Endothelial cell of umbilical vein (primary cell): ENCODE data around the gene SERBP1. TPM values are rescaled to one million over a fixed set of nuclear protein-coding genes. Genes with fewer than 3 reads are reported as not detected.
"Not testable (repeated sequence)": the region's sequence is repeated elsewhere in the genome, so short reads cannot be mapped to it uniquely, and the experiment has no call there.

Source experiments
- BruUV-seq: library from RNA; stranded (reverse); fragments of 400-500 nt; replicated peaks from 2 replicates; lab custom pipeline; 2021; lab: Mats Ljungman, UMichigan
- CTCF ChIA-PET: fragments of 300-600, 350-600 bp; sonication (Branson Sonifier 250); formaldehyde crosslinking; loops from one replicate; lab custom pipeline; 2021; ENCODE audit warnings: antibody characterized with exemption, inconsistent platforms; lab: Charles Lee
- POLR2A ChIA-PET: fragments of 300-600, 350-600 bp; sonication (Branson Sonifier 250); formaldehyde crosslinking; loops from one replicate; lab custom pipeline; 2021; ENCODE audit warnings: antibody characterized with exemption, inconsistent platforms; lab: Charles Lee
- DNase-seq: peaks from one replicate; pipeline ENCODE4 v3.0.0-alpha.2; 2011; ENCODE audit warnings: low read depth, low spot score
- FAIRE-seq: peaks from 2 replicates; lab custom pipeline; 2011; peaks lifted over from hg19 to GRCh38; lab: Jason Lieb, UNC
- H2AFZ ChIP-seq: 2 replicates; pipeline ENCODE4 v1.6.0; 2012; ENCODE audit warnings: low read depth, low read length, control low read depth, inconsistent platforms
- H3K27ac ChIP-seq: 2 replicates; pipeline ENCODE4 v1.5.1; 2011; ENCODE audit warnings: low read depth, mild to moderate bottlenecking, control low read depth, low read length, moderate library complexity; ENCODE audit not compliant: insufficient read depth
- H3K27me3 ChIP-seq, 2 experiments: 2 replicates each; pipeline versions ENCODE4 v1.6.0 to v1.6.1; 2011; ENCODE audit warnings: low read length in 2 of 2, mixed read lengths in 1 of 2; ENCODE audit not compliant: control insufficient read depth in 2 of 2, insufficient read depth in 2 of 2
- H3K36me3 ChIP-seq, 2 experiments: 2 replicates in 1 of 2; 3 replicates in 1 of 2; pipeline ENCODE4 v1.5.1; 2011; ENCODE audit warnings: low read length in 2 of 2, mild to moderate bottlenecking in 1 of 2, moderate library complexity in 1 of 2; ENCODE audit not compliant: control insufficient read depth in 2 of 2, insufficient read depth in 2 of 2; ENCODE audit errors: extremely low read depth in 1 of 2
- H3K4me1 ChIP-seq: 3 replicates; pipeline ENCODE4 v1.5.1; 2011; ENCODE audit warnings: mild to moderate bottlenecking, low read length; ENCODE audit not compliant: control insufficient read depth, insufficient read depth; ENCODE audit errors: extremely low read depth
- H3K4me2 ChIP-seq: 2 replicates; pipeline ENCODE4 v1.6.1; 2011; ENCODE audit warnings: low read length, control low read depth, mixed read lengths; ENCODE audit not compliant: insufficient read depth
- H3K4me3 ChIP-seq, 3 experiments: fragments of 200-600 bp in 1 of 3; sonication (generic), shearing (Covaris generic) in 1 of 3; replicated peaks in 1 of 3; 2 replicates each; pipeline ENCODE4 v1.5.1; 2011 to 2016; ENCODE audit warnings: control low read depth in 3 of 3, low read length in 3 of 3, mild to moderate bottlenecking in 2 of 3, inconsistent platforms in 1 of 3, low read depth in 1 of 3, moderate library complexity in 1 of 3; ENCODE audit not compliant: insufficient read depth in 1 of 3
- H3K79me2 ChIP-seq: 2 replicates; pipeline ENCODE4 v1.6.0; 2012; ENCODE audit warnings: low read length, inconsistent platforms; ENCODE audit not compliant: control insufficient read depth, insufficient read depth
- H3K9ac ChIP-seq: replicated peaks from 2 replicates; pipeline ENCODE3; 2011; ENCODE audit warnings: low read length, control low read depth; ENCODE audit not compliant: insufficient read depth; ENCODE audit errors: extremely low read depth
- H3K9me1 ChIP-seq: replicated peaks from 3 replicates; pipeline ENCODE4 v1.6.0; 2011; ENCODE audit warnings: mild to moderate bottlenecking, low read length; ENCODE audit not compliant: control insufficient read depth, insufficient read depth; ENCODE audit errors: extremely low read depth
- H3K9me3 ChIP-seq: replicated peaks from 2 replicates; pipeline ENCODE4 v1.5.1; 2012; ENCODE audit warnings: low read length, inconsistent platforms; ENCODE audit not compliant: control insufficient read depth, insufficient read depth
- H4K20me1 ChIP-seq: replicated peaks from 2 replicates; pipeline ENCODE3; 2011; ENCODE audit warnings: mild to moderate bottlenecking, low read length; ENCODE audit not compliant: control insufficient read depth, insufficient read depth; ENCODE audit errors: extremely low read depth
- CTCF ChIP-seq, 2 donors: IDR thresholded peaks; 1 replicate in 1 of 2; 2 replicates in 1 of 2; pipeline ENCODE4 v1.5.1; 2011; ENCODE audit warnings: low read length in 2 of 2, mild to moderate bottlenecking in 2 of 2, moderate library complexity in 2 of 2, control low read depth in 1 of 2, inconsistent platforms in 1 of 2, low read depth in 1 of 2; ENCODE audit not compliant: insufficient read depth in 1 of 2; ENCODE audit errors: extremely low read depth in 1 of 2
- EZH2 ChIP-seq: IDR thresholded peaks from 2 replicates; pipeline ENCODE4 v1.6.1; 2012; ENCODE audit warnings: borderline replicate concordance, low read depth, mild to moderate bottlenecking, moderate library complexity, low read length, inconsistent platforms; ENCODE audit not compliant: severe bottlenecking
- FOS ChIP-seq: IDR thresholded peaks from 2 replicates; pipeline ENCODE4 v1.6.1; 2011; ENCODE audit warnings: mild to moderate bottlenecking, low read length, moderate library complexity, borderline replicate concordance; ENCODE audit not compliant: insufficient read depth
- GATA2 ChIP-seq: IDR thresholded peaks from 2 replicates; pipeline ENCODE4 v1.7.0; 2011; ENCODE audit warnings: low read depth, mild to moderate bottlenecking, moderate library complexity, mixed read lengths, low read length; ENCODE audit not compliant: insufficient read length, insufficient read depth
- JUN ChIP-seq: IDR thresholded peaks from 2 replicates; pipeline ENCODE4 v1.6.1; 2011; ENCODE audit warnings: borderline replicate concordance, low read depth; ENCODE audit not compliant: insufficient read length, insufficient read depth
- MAX ChIP-seq: IDR thresholded peaks from 2 replicates; pipeline ENCODE4 v1.6.1; 2011; ENCODE audit not compliant: insufficient read depth, insufficient read length
- MYC ChIP-seq: IDR thresholded peaks from one replicate; pipeline ENCODE4 v1.6.1; 2011; ENCODE audit warnings: mild to moderate bottlenecking, low read depth, low read length
- POLR2A ChIP-seq: IDR thresholded peaks from 2 replicates; pipeline ENCODE4 v1.6.1; 2012; ENCODE audit warnings: low read depth, mild to moderate bottlenecking, control low read depth, low read length
- POLR2AphosphoS5 ChIP-seq: IDR thresholded peaks from 2 replicates; pipeline ENCODE4 v1.6.1; 2012; ENCODE audit warnings: low read depth, mild to moderate bottlenecking, control low read depth, low read length, moderate library complexity; ENCODE audit not compliant: insufficient read depth
- dilution Hi-C: fragments of 300-500 bp; cut with MboI; formaldehyde crosslinking; loops from one replicate; pipeline ENCODE4 v1.15.0; 2019; ENCODE audit warnings: low sequenced_read_pairs; ENCODE audit not compliant: extremely low pct_ligation_motif_present
- intact Hi-C: fragments of 100-400 bp; cut with micrococcal nuclease; formaldehyde crosslinking; loops from one replicate; pipeline ENCODE4 v1.10.0; 2022
- polyA plus RNA-seq, 4 experiments: library from polyadenylated mRNA; depleted of rRNA in 3 of 4; stranded (reverse) in 3 of 4; unstranded in 1 of 4; fragments of >200 nt; gene quantifications; 2 replicates each; pipeline versions ENCODE4 v1.2.1 to v1.2.3, GENCODE V29; 2011 to 2012; ENCODE audit warnings: missing spikeins in 1 of 4
- total RNA-seq: library from RNA; stranded (reverse); gene quantifications from 2 replicates; pipeline ENCODE4 v1.2.3, GENCODE V29; 2021

The SERBP1 gene
- total and polyA plus RNA-seq, 2 donors (not counting 3 experiments of a cell fraction or from before 2014, with no cell fraction given): 145 to 293 TPM

- TF ChIP-seq JUN (no peak), MYC (no peak), EZH2 (no peak), FOS (no peak), POLR2A (no peak), CTCF (IDR thresholded peaks at IDR 0.05; ENCODE audit: extremely low read depth in 1 of 2, insufficient read depth in 1 of 2, low read depth in 1 of 2, low read length in 2 of 2) (no peak), GATA2 (no peak), MAX (no peak), POLR2AphosphoS5 (no peak)
- Histone ChIP-seq H4K20me1 (peaks cover 5% of the 10 kb centered on the region), H3K27me3 (no peaks in the 10 kb centered on the region), H3K36me3 (peaks cover 16 to 50% of the 10 kb centered on the region in 2 experiments), H3K4me2 (no peak overlapping the region), H3K9me3 (no peaks in the 10 kb centered on the region), H3K79me2 (peaks cover 61% of the 10 kb centered on the region), H3K4me3 (no peak overlapping the region), H3K4me1 (peaks cover 7% of the 10 kb centered on the region), H3K27ac (no peak overlapping the region), H3K9me1 (no peaks in the 10 kb centered on the region), H2AFZ (no peak overlapping the region), H3K9ac (no peak overlapping the region)
- BruUV-seq: no TSS peak
- ChIA-PET CTCF (no interaction called here), POLR2A (no interaction called here)
- FAIRE-seq (no peak), DNase-seq (no peak)
- intact Hi-C loops (no loop called here), dilution Hi-C loops (no loop called here)
These were observed 15.6 kb downstream of the SERBP1 start for GRCh38 chr1:67414574-67414973.

- Histone ChIP-seq H3K36me3 (peaks cover 16 to 39% of the 10 kb centered on the region in 2 experiments), H3K79me2 (peaks cover 46% of the 10 kb centered on the region)
- DNase-seq, CTCF ChIA-PET, dilution Hi-C loops, H3K4me2 ChIP-seq, H4K20me1 ChIP-seq, H2AFZ ChIP-seq, H3K9ac ChIP-seq, H3K27me3 ChIP-seq, H3K4me3 ChIP-seq, FAIRE-seq, H3K4me1 ChIP-seq, intact Hi-C loops, H3K9me1 ChIP-seq, H3K27ac ChIP-seq, H3K9me3 ChIP-seq, BruUV-seq, POLR2A ChIA-PET: not testable (repeated sequence)
These were observed 17.1 kb downstream of the SERBP1 start for GRCh38 chr1:67413101-67413500.
